GM21360 (cell line): ENCODE results near the gene GYPC.
"Not testable (repeated sequence)": the region's sequence is repeated elsewhere in the genome, so short reads cannot be mapped to it uniquely, and the experiment has no call there.

Experiments used
- ATAC-seq: cut with Tn5 transposase; IDR thresholded peaks from one replicate; pipeline ENCODE4 v1.9.1; 2021; ENCODE audit warnings: mild to moderate bottlenecking, moderate library complexity; ENCODE audit not compliant: unreplicated experiment

The GYPC gene

GRCh38 chr2:126648345-126648786 is 7.6 kb upstream of the GYPC start:
- not testable (repeated sequence) for ATAC-seq

DNA sequence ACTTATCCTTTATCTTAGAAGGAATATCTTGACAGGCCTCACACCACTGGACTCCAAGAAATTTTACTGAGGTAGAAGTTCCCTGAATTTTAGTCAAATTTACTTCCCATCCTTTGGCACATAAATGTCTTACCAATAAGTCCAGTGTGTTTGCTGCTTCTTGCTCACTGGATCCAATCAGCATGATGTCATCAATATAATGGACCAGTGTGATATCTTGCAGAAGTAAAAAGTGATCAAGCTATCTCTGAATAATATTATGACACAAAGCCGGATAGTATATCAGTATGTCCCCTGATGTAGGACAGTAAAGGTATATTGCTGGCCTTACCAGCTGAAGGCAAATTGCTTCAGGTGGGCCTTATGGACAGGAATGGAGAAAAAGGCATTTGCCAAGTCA is 6.9 kb upstream of the GYPC start:
- ATAC-seq = no peak

GRCh38 chr2:126650994-126651393 is 5.0 kb upstream of the GYPC start:
- ATAC-seq = no peak

DNA sequence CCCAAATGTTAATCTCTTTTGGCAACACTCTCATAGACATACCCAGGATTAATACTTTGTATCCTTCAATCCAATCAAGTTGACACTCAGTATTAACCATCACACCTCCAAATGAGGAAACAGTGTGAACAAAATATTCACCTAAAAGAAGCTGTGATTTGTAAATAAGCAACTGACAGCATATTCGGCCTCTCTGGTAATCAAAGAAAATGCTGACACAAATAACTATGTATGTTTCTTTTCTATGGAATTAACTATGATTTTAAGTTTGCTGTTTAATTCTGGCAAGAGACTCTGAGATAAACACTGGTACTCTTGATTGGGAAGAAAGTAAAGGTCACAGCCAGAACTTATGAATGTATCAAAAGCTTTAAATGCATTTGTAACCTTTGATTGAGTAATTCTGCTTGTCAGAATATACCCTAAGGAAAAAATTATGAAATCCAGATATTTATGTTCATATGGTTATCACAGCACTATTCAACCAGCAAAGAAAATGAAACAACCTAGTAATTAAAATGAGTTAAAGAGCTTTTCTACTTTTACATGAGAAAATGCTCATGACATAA is 3.6 kb upstream of the GYPC start:
- no peak for ATAC-seq

GRCh38 chr2:126653109-126653508 is 2.8 kb upstream of the GYPC start:
- ATAC-seq = no peak

- no peak for ATAC-seq
These were observed 2.2 kb upstream of the GYPC start for GRCh38 chr2:126653761-126654160.

- no peak for ATAC-seq
These were observed 907 bp upstream of the GYPC start for GRCh38 chr2:126655051-126655450.

- peak; percentile 18 for ATAC-seq
These were observed 631 bp downstream of the GYPC start for GRCh38 chr2:126656431-126657147.

- ATAC-seq = peak; percentile 28
These were observed 1.2 kb downstream of the GYPC start for GRCh38 chr2:126657148-126657635.

GRCh38 chr2:126657636-126658318 is 1.8 kb downstream of the GYPC start:
- peak; percentile 50 for ATAC-seq

- peak; percentile 1 for ATAC-seq
These were observed 2.5 kb downstream of the GYPC start for GRCh38 chr2:126658319-126658904.

GRCh38 chr2:126658905-126659561 is 3.1 kb downstream of the GYPC start:
- peak; percentile 34 for ATAC-seq

- no peak for ATAC-seq
These were observed 3.9 kb downstream of the GYPC start for GRCh38 chr2:126659562-126660467.

DNA sequence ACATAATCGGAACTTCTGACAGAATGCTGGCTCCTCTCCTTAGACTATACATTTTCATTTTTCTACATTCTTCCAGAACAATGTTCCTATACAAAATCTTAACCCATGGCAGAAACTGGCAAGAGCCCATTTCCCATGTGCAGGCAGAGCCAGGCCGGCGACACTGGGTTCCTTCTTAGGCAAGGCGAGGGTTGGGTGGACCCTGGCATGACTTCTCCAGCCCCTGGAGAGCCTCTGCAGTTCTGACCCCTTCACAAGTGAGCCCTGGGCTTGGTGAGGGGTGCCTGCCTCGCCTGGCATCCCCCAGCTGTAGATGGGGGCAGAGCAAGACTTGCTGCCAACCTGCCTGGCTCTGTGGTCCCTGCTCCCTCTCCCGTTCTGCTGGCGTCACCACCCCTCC is 5.0 kb downstream of the GYPC start:
- no peak for ATAC-seq

DNA sequence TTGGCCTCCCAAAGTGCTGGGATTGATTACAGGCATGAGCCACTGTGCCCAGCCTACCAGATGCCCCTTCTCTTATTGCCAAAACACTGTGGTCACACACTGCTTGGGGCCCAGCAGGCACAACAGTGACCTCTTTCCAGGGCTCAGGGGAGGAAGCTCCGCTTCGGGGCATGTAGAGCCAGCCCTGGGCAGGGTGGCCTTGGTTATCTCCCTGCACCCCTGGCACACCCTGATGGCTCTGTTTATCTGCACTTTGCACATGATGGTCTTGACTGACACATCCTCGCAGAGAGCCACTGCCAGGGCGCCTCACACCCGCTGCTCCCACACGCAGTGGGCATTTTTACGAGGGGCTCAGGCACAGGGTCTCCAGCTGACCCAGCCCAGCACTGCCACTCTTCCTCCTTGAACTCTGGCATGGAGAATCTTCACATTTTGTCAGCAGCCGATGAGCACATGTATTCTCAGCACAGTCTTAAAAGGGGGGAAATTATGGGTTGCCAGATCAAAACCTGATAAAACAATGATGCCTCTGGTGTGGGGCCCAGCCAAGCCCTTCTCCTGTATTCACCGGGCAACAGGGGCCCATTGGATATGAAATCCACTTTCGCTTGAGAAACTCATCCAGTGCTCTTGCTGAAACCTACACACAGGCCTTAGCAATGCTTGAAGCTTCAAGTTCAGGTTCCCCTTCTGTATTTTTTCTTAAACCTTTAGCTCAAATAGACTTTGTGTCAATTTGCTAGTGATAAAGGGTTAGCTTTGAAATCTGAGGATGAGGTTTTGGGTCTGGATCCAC is 5.9 kb downstream of the GYPC start:
- no peak for ATAC-seq

GRCh38 chr2:126662621-126663020 is 6.7 kb downstream of the GYPC start:
- ATAC-seq = no peak

DNA sequence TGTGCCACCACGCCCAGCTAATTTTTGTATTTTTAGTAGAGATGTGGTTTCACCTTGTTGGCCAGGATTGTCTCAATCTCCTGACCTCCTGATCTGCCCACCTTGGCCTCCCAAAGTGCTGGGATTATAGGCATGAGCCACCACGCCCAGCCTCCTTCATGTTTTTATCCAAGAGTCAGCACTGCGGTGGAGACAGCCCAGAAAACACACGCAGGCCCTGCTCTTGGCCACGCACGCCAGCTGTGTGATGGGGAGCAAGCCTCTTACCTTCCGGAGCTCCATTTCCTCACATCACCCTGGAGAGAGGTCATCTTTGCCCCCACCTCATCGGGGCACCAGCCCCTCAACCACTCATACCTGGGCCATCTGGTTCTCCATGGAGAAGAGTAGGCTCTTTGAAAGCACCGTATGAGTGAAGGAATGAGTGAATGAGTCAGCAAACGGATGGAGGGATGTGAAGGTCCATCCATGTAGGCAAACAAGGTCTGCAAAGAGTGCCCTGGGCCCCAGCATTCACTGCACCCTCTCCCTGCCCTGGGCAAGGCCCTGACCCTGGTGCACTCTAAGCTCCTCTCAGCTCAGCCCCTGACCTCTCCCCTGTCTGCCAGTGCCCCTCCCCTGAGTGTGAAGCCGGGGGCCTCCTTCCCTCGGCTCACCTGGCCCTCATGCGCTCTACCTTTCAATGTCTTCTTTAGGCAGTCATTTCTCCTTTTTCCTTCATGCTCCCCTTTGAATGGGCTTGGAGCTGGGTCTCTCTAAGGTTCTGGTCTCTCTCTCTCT is 7.4 kb downstream of the GYPC start:
- no peak for ATAC-seq

- peak; percentile 67 for ATAC-seq
These were observed 8.3 kb downstream of the GYPC start for GRCh38 chr2:126664234-126664633.
